ENCODE results near the gene TSEN15. TPM values are rescaled to one million over a fixed set of nuclear protein-coding genes. Genes with fewer than 3 reads are reported as not detected.

The TSEN15 gene
- total and polyA plus RNA-seq, 2 donors from 2014 or later = 24.7 to 25.6 TPM

DNA sequence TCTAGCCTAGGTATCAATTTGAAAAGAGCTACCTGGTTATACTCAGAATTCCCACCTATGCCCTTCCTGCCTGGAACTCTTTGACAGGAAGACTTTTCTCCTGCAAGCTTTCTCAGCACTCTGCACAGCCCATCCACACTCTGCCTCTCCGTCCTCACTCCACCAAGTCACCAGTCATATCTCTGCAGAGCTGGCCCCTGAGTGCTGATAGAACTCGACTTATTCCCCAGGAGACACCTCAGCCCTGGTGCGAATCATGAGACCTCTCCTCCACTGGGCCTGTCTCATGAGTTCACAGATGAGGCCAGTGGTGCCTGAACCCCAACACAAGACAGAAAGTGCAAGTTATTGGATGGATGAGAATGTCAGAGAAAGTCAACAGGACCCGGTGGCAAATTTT, 46.0 kb upstream of the TSEN15 start:
- Histone ChIP-seq H3K27ac (ENCODE audit: low read depth in 2 of 2, low read length in 2 of 2) (no peak overlapping the region), H3K9me3 (ENCODE audit: control insufficient read depth in 2 of 3, insufficient read depth in 1 of 3, low read length in 3 of 3) (no peaks in the 10 kb centered on the region), H3K27me3 (ENCODE audit: control insufficient read depth, insufficient read depth, low read length) (no peaks in the 10 kb centered on the region), H3K4me3 (ENCODE audit: low read length in 3 of 3) (no peak overlapping the region), H3K9ac (ENCODE audit: low read length in 3 of 3) (no peak overlapping the region), H3K36me3 (ENCODE audit: control insufficient read depth in 2 of 3, insufficient read depth in 3 of 3, low read length in 3 of 3) (no peaks in the 10 kb centered on the region), H3K4me1 (ENCODE audit: control insufficient read depth in 2 of 3, insufficient read depth in 2 of 3, low read depth in 1 of 3, low read length in 3 of 3) (no peaks in the 10 kb centered on the region)
- no peak for DNase-seq
- TF ChIP-seq, protein P1, sequence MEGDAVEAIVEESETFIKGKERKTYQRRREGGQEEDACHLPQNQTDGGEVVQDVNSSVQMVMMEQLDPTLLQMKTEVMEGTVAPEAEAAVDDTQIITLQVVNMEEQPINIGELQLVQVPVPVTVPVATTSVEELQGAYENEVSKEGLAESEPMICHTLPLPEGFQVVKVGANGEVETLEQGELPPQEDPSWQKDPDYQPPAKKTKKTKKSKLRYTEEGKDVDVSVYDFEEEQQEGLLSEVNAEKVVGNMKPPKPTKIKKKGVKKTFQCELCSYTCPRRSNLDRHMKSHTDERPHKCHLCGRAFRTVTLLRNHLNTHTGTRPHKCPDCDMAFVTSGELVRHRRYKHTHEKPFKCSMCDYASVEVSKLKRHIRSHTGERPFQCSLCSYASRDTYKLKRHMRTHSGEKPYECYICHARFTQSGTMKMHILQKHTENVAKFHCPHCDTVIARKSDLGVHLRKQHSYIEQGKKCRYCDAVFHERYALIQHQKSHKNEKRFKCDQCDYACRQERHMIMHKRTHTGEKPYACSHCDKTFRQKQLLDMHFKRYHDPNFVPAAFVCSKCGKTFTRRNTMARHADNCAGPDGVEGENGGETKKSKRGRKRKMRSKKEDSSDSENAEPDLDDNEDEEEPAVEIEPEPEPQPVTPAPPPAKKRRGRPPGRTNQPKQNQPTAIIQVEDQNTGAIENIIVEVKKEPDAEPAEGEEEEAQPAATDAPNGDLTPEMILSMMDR (IDR thresholded peaks at IDR 0.05; ENCODE audit: borderline replicate concordance, extremely low read depth, insufficient read depth) = no peak
- FAIRE-seq = no peak
- intact Hi-C loops (cut with DNase I) = no loop called here

DNA sequence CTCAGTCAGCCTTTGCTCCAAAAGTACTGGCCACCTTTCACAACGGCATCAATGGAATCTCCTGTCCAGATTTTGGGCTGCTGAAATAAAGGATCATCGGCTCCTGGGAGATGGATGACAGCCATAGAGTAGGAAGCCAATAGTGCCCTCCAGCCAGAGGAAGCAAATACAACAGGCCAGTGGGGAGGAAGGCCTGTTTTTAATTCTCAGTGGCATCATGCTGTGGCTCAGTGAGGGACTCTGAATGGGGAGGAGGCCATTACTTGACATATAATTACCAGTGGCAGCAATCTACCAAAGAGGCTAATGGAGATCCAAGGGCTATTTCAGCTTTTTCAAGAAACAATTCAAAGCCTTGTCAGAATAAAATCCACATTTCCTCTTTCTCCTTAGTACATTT, 40.7 kb upstream of the TSEN15 start:
- no peak for FAIRE-seq
- TF ChIP-seq, protein P1 (IDR thresholded peaks at IDR 0.05; ENCODE audit: borderline replicate concordance, extremely low read depth, insufficient read depth) = no peak

DNA sequence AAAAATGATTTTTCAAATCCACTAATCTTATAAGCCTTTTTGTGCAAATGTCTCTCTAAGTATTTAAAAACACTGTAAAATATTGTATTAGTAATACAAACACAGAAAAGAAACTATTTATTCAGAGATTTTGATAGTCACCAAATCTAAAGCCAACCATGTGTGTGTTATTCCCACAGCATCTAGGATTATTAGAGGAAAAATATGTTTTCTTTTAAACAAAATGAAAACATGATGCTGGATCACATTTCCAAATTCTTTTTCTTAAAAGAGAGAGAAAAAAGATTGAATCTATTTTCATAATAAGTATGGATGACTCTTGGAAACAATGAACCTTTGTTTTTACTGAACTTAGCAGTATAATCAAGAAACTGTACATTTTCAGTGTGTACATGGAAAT, 39.3 kb upstream of the TSEN15 start:
- Histone ChIP-seq H3K9ac (ENCODE audit: low read length in 3 of 3) (no peak overlapping the region), H3K9me3 (ENCODE audit: control insufficient read depth in 2 of 3, insufficient read depth in 1 of 3, low read length in 3 of 3) (no peaks in the 10 kb centered on the region), H3K36me3 (ENCODE audit: control insufficient read depth in 2 of 3, insufficient read depth in 3 of 3, low read length in 3 of 3) (no peaks in the 10 kb centered on the region), H3K4me3 (ENCODE audit: low read length in 3 of 3) (no peak overlapping the region), H3K27ac (ENCODE audit: low read depth in 2 of 2, low read length in 2 of 2) (no peak overlapping the region), H3K27me3 (ENCODE audit: control insufficient read depth, insufficient read depth, low read length) (no peaks in the 10 kb centered on the region), H3K4me1 (ENCODE audit: control insufficient read depth in 2 of 3, insufficient read depth in 2 of 3, low read depth in 1 of 3, low read length in 3 of 3) (no peaks in the 10 kb centered on the region)
- intact Hi-C loops (cut with DNase I) = no loop called here
- FAIRE-seq = no peak
- no peak for DNase-seq
- TF ChIP-seq, protein P1 (IDR thresholded peaks at IDR 0.05; ENCODE audit: borderline replicate concordance, extremely low read depth, insufficient read depth) = no peak

More for the DNA sequence above, 40.7 kb upstream of the TSEN15 start:
- Histone ChIP-seq H3K36me3 (ENCODE audit: control insufficient read depth in 2 of 3, insufficient read depth in 3 of 3, low read length in 3 of 3) (no peaks in the 10 kb centered on the region), H3K4me1 (ENCODE audit: control insufficient read depth in 2 of 3, insufficient read depth in 2 of 3, low read depth in 1 of 3, low read length in 3 of 3) (no peaks in the 10 kb centered on the region), H3K27ac (ENCODE audit: low read depth in 2 of 2, low read length in 2 of 2) (no peak overlapping the region), H3K9ac (ENCODE audit: low read length in 3 of 3) (no peak overlapping the region), H3K4me3 (ENCODE audit: low read length in 3 of 3) (no peak overlapping the region), H3K9me3 (ENCODE audit: control insufficient read depth in 2 of 3, insufficient read depth in 1 of 3, low read length in 3 of 3) (no peaks in the 10 kb centered on the region), H3K27me3 (ENCODE audit: control insufficient read depth, insufficient read depth, low read length) (no peaks in the 10 kb centered on the region)
- intact Hi-C loops (cut with DNase I) = no loop called here
- no peak for DNase-seq

DNA sequence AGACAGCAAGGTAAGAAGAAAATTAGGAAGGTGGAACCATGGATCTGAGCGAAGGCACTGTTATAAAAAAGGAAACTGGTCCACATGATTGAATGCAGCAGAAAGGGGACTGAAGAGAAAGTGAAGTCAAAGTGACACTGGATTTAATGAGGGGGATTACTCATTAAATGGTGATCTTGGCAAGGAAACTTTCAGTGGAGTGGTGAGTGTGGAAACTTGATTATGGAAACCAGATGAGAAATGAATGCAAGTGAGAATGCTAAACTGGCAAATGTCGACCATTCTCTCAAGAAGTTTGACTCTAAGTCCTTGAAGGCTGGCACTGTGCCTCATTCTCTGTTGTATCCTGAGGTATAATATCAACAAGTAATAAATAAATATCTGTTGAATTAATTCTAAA, 37.3 kb upstream of the TSEN15 start:
- FAIRE-seq = no peak
- intact Hi-C loops (cut with DNase I) = no loop called here

More for the DNA sequence above, 37.3 kb upstream of the TSEN15 start:
- Histone ChIP-seq H3K27ac (ENCODE audit: low read depth in 2 of 2, low read length in 2 of 2) (no peak overlapping the region), H3K36me3 (ENCODE audit: control insufficient read depth in 2 of 3, insufficient read depth in 3 of 3, low read length in 3 of 3) (no peaks in the 10 kb centered on the region), H3K9me3 (ENCODE audit: control insufficient read depth in 2 of 3, insufficient read depth in 1 of 3, low read length in 3 of 3) (no peaks in the 10 kb centered on the region), H3K4me3 (ENCODE audit: low read length in 3 of 3) (no peak overlapping the region), H3K9ac (ENCODE audit: low read length in 3 of 3) (no peak overlapping the region), H3K4me1 (ENCODE audit: control insufficient read depth in 2 of 3, insufficient read depth in 2 of 3, low read depth in 1 of 3, low read length in 3 of 3) (no peaks in the 10 kb centered on the region), H3K27me3 (ENCODE audit: control insufficient read depth, insufficient read depth, low read length) (no peaks in the 10 kb centered on the region)
- no peak for DNase-seq
- TF ChIP-seq, protein P1 (IDR thresholded peaks at IDR 0.05; ENCODE audit: borderline replicate concordance, extremely low read depth, insufficient read depth) = no peak
